ENCODE results near the gene ATP2A1. TPM values are rescaled to one million over a fixed set of nuclear protein-coding genes. Genes with fewer than 3 reads are reported as not detected.
A peak's percentile ranks its signal among the peaks of the same experiment; 100 is the strongest.
"Not testable (repeated sequence)": the region's sequence is repeated elsewhere in the genome, so short reads cannot be mapped to it uniquely, and the experiment has no call there.

ATP2A1 gene
- polyA plus RNA-seq, 2 donors: 0.25 to 0.69 TPM

DNA sequence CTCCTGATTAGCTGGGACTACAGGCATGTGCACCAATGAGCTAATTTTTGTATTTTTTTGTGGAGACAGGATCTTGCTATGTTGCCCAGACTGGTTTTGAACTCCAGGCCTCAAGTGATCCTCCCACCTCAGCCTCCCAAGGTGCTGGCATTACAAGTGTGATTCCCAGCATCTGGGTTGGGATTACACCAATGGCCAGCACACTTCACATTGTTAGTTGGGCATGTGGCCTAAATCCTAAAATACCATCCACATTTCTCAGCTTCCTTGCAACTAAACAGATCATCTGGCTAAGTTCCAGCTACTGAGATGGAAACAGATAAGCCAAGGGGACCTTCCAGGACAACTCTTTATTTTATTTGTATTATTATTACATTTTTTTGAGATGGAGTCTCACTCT lies 36.9 kb downstream of the ATP2A1 start:
- Histone ChIP-seq H3K36me3 (ENCODE audit: control insufficient read depth in 2 of 2, insufficient read depth in 2 of 2, low read length in 1 of 2) (peaks cover 4 to 37% of the 10 kb centered on the region in 2 donors), H3K27me3 (ENCODE audit: control insufficient read depth in 1 of 2, insufficient read depth in 2 of 2, low read length in 2 of 2) (no peaks in the 10 kb centered on the region), H3K9me3 (ENCODE audit: control insufficient read depth in 2 of 2, insufficient read depth in 1 of 2, low read depth in 1 of 2, low read length in 1 of 2) (no peaks in the 10 kb centered on the region), H3K4me3 (ENCODE audit: low read depth in 1 of 2, low read length in 2 of 2) (no peak overlapping the region), H3K27ac (ENCODE audit: low read depth in 2 of 2, low read length in 1 of 2) (no peak overlapping the region), H3K4me1 (ENCODE audit: control insufficient read depth in 2 of 2, insufficient read depth in 2 of 2, low read length in 1 of 2) (peaks cover 0 to 8% of the 10 kb centered on the region in 2 donors)

DNA sequence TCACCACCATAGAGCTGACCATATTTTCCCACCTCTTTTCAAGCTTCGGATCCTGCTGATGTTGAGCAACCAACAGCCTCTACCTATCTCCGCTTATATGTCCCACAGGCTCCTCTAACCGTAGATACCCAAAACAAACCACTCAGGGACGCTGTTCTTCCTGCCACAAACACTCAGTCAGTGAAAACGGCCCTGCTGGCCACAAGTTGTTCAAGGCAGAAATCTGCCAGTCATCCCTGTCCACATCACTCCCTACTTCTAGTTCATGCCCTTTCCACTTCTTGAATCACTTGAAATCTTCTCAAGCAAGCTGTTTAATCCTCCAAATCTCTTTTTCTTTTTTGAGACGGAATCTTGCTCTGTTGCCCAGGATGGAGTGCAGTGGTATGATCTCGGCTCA lies 38.8 kb downstream of the ATP2A1 start:
- Histone ChIP-seq H3K4me3 (ENCODE audit: low read depth in 1 of 2, low read length in 2 of 2) (no peak overlapping the region), H3K36me3 (ENCODE audit: control insufficient read depth in 2 of 2, insufficient read depth in 2 of 2, low read length in 1 of 2) (peaks cover 4 to 36% of the 10 kb centered on the region in 2 donors), H3K9me3 (ENCODE audit: control insufficient read depth in 2 of 2, insufficient read depth in 1 of 2, low read depth in 1 of 2, low read length in 1 of 2) (no peaks in the 10 kb centered on the region), H3K27ac (ENCODE audit: low read depth in 2 of 2, low read length in 1 of 2) (no peak overlapping the region), H3K27me3 (ENCODE audit: control insufficient read depth in 1 of 2, insufficient read depth in 2 of 2, low read length in 2 of 2) (no peaks in the 10 kb centered on the region), H3K4me1 (ENCODE audit: control insufficient read depth in 2 of 2, insufficient read depth in 2 of 2, low read length in 1 of 2) (no peaks in the 10 kb centered on the region)
- 89 to 91% methylated on average over 7 of the region's 7 CpGs for WGBS, 2 donors

DNA sequence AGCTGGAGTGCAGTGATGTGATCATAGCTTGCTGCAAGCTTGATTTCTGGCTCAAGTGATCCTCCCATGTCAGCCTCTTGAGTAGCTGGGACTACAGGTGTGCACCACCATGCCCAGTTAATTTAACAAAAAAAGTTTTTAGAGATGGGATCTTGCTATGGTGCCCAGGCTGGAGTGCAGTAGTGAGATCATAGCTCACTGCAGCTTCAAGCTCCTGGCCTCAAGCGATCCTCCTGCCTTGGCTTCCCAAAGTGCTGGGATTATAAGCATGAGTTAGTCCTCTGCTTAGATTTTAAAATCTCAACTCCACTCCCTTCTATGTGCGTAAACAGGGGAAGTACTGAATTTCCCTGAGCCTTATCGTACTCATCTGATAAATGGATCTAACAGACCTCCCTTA lies 40.4 kb downstream of the ATP2A1 start:
- Histone ChIP-seq H3K27ac (ENCODE audit: low read depth in 2 of 2, low read length in 1 of 2) (no peak overlapping the region), H3K4me1 (ENCODE audit: control insufficient read depth in 2 of 2, insufficient read depth in 2 of 2, low read length in 1 of 2) (no peaks in the 10 kb centered on the region), H3K36me3 (ENCODE audit: control insufficient read depth in 2 of 2, insufficient read depth in 2 of 2, low read length in 1 of 2) (peaks cover 4 to 30% of the 10 kb centered on the region in 2 donors), H3K9me3 (ENCODE audit: control insufficient read depth in 2 of 2, insufficient read depth in 1 of 2, low read depth in 1 of 2, low read length in 1 of 2) (no peaks in the 10 kb centered on the region), H3K4me3 (ENCODE audit: low read depth in 1 of 2, low read length in 2 of 2) (no peak overlapping the region), H3K27me3 (ENCODE audit: control insufficient read depth in 1 of 2, insufficient read depth in 2 of 2, low read length in 2 of 2) (no peaks in the 10 kb centered on the region)
- 96% methylated on average over 3 of the region's 3 CpGs for WGBS, 2 donors

DNA sequence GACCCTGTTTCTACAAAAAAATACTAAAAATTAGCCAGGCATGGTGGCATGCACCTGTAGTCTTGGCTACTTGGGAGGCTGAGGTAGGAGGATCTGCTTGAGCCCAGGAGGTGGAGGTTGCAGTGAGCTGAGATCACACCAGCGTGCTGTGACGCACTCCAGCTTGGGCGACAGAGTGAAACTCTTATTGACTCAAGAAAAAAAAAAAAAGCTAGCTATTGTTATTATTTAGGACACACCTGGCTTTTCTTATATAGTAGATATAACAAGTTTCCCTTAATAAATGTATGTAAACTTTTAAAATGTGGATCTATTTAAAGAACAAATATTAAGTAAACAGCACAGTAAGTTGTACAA lies 44.9 kb downstream of the ATP2A1 start:
- Histone ChIP-seq H3K4me1 (ENCODE audit: control insufficient read depth in 2 of 2, insufficient read depth in 2 of 2, low read length in 1 of 2) (no peaks in the 10 kb centered on the region), H3K9me3 (ENCODE audit: control insufficient read depth in 2 of 2, insufficient read depth in 1 of 2, low read depth in 1 of 2, low read length in 1 of 2) (no peaks in the 10 kb centered on the region), H3K36me3 (ENCODE audit: control insufficient read depth in 2 of 2, insufficient read depth in 2 of 2, low read length in 1 of 2) (peaks cover 4 to 14% of the 10 kb centered on the region in 2 donors), H3K27ac (ENCODE audit: low read depth in 2 of 2, low read length in 1 of 2) (no peak overlapping the region), H3K27me3 (ENCODE audit: control insufficient read depth in 1 of 2, insufficient read depth in 2 of 2, low read length in 2 of 2) (no peaks in the 10 kb centered on the region), H3K4me3 (ENCODE audit: low read depth in 1 of 2, low read length in 2 of 2) (no peak overlapping the region)
- WGBS, 2 donors: 72 to 86% methylated on average over 3 of the region's 3 CpGs

DNA sequence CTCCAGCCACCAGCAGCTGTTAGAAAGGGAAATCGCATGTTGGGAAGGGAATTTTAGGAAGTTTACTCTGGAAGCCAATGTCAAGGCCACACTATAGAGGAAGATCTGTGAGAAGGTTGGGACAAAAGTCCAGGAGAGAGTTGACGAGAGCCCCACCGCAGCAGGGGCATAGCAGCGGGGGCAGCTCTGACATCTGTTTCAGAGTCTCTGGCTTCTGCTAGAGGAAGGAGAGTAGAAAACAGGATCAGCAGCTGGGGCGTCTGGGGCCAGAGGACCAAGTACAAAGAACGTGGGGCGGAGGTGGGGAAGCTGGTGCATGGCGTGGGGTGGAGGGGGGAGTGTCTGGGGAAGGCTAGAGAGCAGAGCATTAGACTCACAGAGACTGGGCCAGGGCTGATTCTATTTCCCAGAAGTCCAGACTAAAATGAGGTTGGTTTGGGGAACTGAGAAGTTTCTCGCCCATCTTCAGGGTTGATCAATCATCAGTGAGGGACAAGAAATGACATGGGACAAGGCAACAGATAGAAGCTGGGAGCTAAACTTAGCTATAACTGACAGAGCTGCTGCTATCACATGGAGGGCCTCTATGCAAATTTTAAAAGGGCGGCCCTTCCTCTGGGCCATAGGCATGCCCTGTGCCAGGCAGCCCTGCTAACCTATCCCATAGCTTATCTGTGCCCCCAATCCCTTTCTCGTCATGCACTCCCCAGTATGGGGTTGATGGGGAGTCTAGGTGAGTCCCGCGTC lies 45.5 kb downstream of the ATP2A1 start:
- no peaks in the 10 kb centered on the region for H3K27me3 ChIP-seq (ENCODE audit: control insufficient read depth in 1 of 2, insufficient read depth in 2 of 2, low read length in 2 of 2)
- H3K4me3 ChIP-seq (ENCODE audit: low read depth in 1 of 2, low read length in 2 of 2): peak overlapping the region; percentile 88 to 96
- 38 to 53% methylated on average over 13 of the region's 13 CpGs for WGBS, 2 donors
- no peaks in the 10 kb centered on the region for H3K4me1 ChIP-seq (ENCODE audit: control insufficient read depth in 2 of 2, insufficient read depth in 2 of 2, low read length in 1 of 2)
- no peaks in the 10 kb centered on the region for H3K9me3 ChIP-seq (ENCODE audit: control insufficient read depth in 2 of 2, insufficient read depth in 1 of 2, low read depth in 1 of 2, low read length in 1 of 2)
- peaks cover 4 to 10% of the 10 kb centered on the region in 2 donors for H3K36me3 ChIP-seq (ENCODE audit: control insufficient read depth in 2 of 2, insufficient read depth in 2 of 2, low read length in 1 of 2)
- peak overlapping the region; percentile 94 to 100 for H3K27ac ChIP-seq (ENCODE audit: low read depth in 2 of 2, low read length in 1 of 2)

DNA sequence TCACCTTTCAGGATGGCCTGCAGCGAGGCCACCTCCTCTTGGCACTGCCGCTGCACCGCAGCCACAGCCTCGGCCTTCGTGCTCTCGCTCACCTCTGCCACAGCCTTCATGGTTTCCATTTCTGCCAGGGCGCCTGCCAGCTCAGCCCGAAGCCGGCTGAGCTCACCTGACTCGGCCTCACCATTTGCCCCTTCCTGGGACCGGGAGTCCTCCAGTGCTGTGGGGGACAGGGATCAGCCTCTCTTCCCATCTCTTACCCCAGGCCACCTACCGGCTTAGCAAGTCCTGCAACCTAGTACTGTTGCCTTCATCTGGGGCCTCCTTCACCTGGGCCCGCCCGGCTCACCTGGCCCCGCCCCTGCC lies 46.1 kb downstream of the ATP2A1 start:
- Histone ChIP-seq H3K4me1 (ENCODE audit: control insufficient read depth in 2 of 2, insufficient read depth in 2 of 2, low read length in 1 of 2) (no peaks in the 10 kb centered on the region), H3K27me3 (ENCODE audit: control insufficient read depth in 1 of 2, insufficient read depth in 2 of 2, low read length in 2 of 2) (no peaks in the 10 kb centered on the region), H3K4me3 (ENCODE audit: low read depth in 1 of 2, low read length in 2 of 2) (peak overlapping the region; percentile 88 to 96), H3K9me3 (ENCODE audit: control insufficient read depth in 2 of 2, insufficient read depth in 1 of 2, low read depth in 1 of 2, low read length in 1 of 2) (no peaks in the 10 kb centered on the region), H3K27ac (ENCODE audit: low read depth in 2 of 2, low read length in 1 of 2) (peak overlapping the region; percentile 99 to 100), H3K36me3 (ENCODE audit: control insufficient read depth in 2 of 2, insufficient read depth in 2 of 2, low read length in 1 of 2) (peaks cover 2 to 8% of the 10 kb centered on the region in 2 donors)
- WGBS, 2 donors: 9 to 25% methylated on average over 15 of the region's 15 CpGs

DNA sequence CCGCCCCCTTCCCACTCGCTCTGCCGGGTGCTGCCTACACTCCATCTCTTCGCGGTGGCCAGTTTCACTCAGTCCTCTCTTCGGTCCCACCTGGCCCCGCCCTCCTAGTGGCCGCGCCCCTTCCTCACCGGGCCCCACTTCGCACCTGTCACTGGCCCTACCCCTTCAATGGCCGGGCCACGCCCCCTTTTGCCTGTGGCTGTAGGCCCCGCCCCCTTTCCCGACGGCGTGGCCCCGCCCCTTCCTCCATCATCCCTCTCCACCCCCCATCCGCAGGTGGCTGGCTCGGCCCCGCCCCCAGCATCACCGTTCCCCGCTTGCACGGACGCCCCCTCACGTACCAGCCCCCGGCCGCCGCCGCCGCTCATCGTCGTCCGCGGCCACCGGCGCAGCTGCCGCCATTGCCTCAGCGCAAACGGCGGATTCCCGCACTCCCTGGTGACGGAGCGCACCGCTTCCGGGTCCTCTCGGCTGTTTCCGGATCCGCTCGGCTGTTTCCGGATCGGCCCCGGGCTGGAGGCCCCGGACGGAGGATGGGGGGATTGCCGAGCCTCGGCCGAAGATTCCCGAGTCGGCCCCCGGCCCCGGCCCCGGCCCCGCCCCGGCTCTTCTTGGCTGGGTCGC lies 46.6 kb downstream of the ATP2A1 start, which contains the start of gene RABEP2:
RABEP2 (minus strand) TSS at position 477 of the 624 bp plus-strand sequence; CDS start at position 402, 75 bp downstream.
- H3K27me3 ChIP-seq (ENCODE audit: control insufficient read depth in 1 of 2, insufficient read depth in 2 of 2, low read length in 2 of 2): no peaks in the 10 kb centered on the region
- H3K9me3 ChIP-seq (ENCODE audit: control insufficient read depth in 2 of 2, insufficient read depth in 1 of 2, low read depth in 1 of 2, low read length in 1 of 2): no peaks in the 10 kb centered on the region
- 0 to 1% methylated on average over 56 to 66 of the region's 66 CpGs for WGBS, 2 donors
- peak within 1 kb of the TSS; percentile 99 to 100 for H3K27ac ChIP-seq (ENCODE audit: low read depth in 2 of 2, low read length in 1 of 2)
- no peaks in the 10 kb centered on the region for H3K4me1 ChIP-seq (ENCODE audit: control insufficient read depth in 2 of 2, insufficient read depth in 2 of 2, low read length in 1 of 2)
- peak within 1 kb of the TSS; percentile 88 to 96 for H3K4me3 ChIP-seq (ENCODE audit: low read depth in 1 of 2, low read length in 2 of 2)
- H3K36me3 ChIP-seq (ENCODE audit: control insufficient read depth in 2 of 2, insufficient read depth in 2 of 2, low read length in 1 of 2): peaks cover 0 to 4% of the 10 kb centered on the region in 2 donors

DNA sequence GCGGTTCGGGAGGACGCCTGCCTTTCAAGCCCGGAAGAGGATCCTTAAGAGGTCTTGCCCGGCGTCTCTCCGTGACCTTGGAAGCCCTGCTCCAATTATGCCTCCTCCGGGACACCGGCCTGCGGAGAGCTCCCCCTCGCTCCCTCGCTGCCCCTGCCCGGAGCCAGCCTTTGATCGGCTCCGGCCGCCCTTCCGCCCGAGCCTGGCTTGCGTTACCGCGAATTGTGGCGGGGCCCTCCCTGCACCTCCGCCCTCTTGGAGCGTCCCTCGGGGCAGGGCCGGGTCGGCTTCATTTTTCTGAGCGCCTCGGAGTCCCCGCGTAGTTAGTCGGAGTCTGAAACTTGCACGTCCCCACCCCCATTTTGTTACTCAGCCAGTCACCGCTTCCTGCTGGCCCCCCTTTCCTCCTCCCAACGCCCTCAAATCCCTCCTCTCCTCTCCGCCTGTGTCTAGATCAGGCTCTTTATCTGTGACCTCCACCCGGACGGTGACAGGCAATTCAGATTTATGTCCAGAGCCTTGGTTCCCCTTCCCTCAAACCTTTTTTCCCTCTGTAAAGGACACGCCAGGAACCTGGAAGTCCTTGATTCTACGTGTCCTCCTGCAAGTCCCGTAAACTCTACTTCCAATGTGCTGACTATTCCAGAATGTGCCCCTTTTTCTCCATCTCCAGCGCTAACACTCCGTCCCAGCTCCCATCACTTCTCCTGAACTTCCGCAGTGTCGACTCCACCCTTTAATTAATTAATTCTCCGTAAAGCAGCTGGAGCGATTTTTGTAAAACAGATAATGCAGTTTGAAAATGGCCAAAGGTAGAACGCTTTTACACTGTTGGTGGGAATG lies 47.3 kb downstream of the ATP2A1 start:
- H3K27ac ChIP-seq (ENCODE audit: low read depth in 2 of 2, low read length in 1 of 2): peak overlapping the region; percentile 99 to 100
- H3K4me1 ChIP-seq (ENCODE audit: control insufficient read depth in 2 of 2, insufficient read depth in 2 of 2, low read length in 1 of 2): no peaks in the 10 kb centered on the region
- H3K4me3 ChIP-seq (ENCODE audit: low read depth in 1 of 2, low read length in 2 of 2): peak overlapping the region; percentile 88 to 96
- H3K27me3 ChIP-seq (ENCODE audit: control insufficient read depth in 1 of 2, insufficient read depth in 2 of 2, low read length in 2 of 2): no peaks in the 10 kb centered on the region
- no peaks in the 10 kb centered on the region for H3K9me3 ChIP-seq (ENCODE audit: control insufficient read depth in 2 of 2, insufficient read depth in 1 of 2, low read depth in 1 of 2, low read length in 1 of 2)
- 1% methylated on average over 47 to 48 of the region's 48 CpGs for WGBS, 2 donors
- peaks cover 0 to 4% of the 10 kb centered on the region in 2 donors for H3K36me3 ChIP-seq (ENCODE audit: control insufficient read depth in 2 of 2, insufficient read depth in 2 of 2, low read length in 1 of 2)

DNA sequence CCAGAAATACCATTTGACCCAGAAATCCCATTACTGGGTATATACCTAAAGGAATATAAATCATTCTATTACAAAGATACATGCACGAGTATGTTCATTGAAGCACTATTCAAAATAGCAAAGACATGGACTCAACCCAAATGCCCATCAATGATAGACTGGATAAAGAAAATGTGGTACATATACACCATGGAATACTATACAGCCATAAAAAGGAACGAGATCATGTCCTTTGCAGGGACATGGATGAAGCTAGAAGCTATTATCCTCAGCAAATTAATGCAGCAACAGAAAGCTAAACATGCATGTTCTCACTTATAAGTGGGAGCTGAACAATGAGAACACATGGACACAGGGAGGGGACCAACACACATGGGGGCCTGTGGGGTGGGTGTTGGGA lies 48.0 kb downstream of the ATP2A1 start:
- H3K27ac ChIP-seq (ENCODE audit: low read depth in 2 of 2, low read length in 1 of 2); H3K27me3 ChIP-seq (ENCODE audit: control insufficient read depth in 1 of 2, insufficient read depth in 2 of 2, low read length in 2 of 2): not testable (repeated sequence)
- whole genome bisulfite sequencing, 2 donors: 54 to 66% methylated on average over 2 of the region's 2 CpGs

More for the DNA sequence above, 48.0 kb downstream of the ATP2A1 start:
- H3K9me3 ChIP-seq (ENCODE audit: control insufficient read depth in 2 of 2, insufficient read depth in 1 of 2, low read depth in 1 of 2, low read length in 1 of 2); H3K4me3 ChIP-seq (ENCODE audit: low read depth in 1 of 2, low read length in 2 of 2); H3K36me3 ChIP-seq (ENCODE audit: control insufficient read depth in 2 of 2, insufficient read depth in 2 of 2, low read length in 1 of 2); H3K4me1 ChIP-seq (ENCODE audit: control insufficient read depth in 2 of 2, insufficient read depth in 2 of 2, low read length in 1 of 2): not testable (repeated sequence)
